Glutamatergic neuron (in vitro differentiated cells): ENCODE measurements around the gene BBS1. TPM values are rescaled to one million over a fixed set of nuclear protein-coding genes. Genes with fewer than 3 reads are reported as not detected.

Source experiments
- DNase-seq: peaks from one replicate; pipeline ENCODE4 v3.0.0; 2022
- H3K27ac Mint-ChIP-seq: one replicate; pipeline ENCODE4 v1.8.0; 2020; ENCODE audit warnings: mild to moderate bottlenecking, mixed read lengths, inconsistent platforms; ENCODE audit not compliant: unreplicated experiment
- H3K27me3 Mint-ChIP-seq: one replicate; pipeline ENCODE4 v1.8.0; 2020; ENCODE audit warnings: mild to moderate bottlenecking, moderate library complexity, mixed read lengths, inconsistent platforms; ENCODE audit not compliant: unreplicated experiment
- H3K36me3 Mint-ChIP-seq: one replicate; pipeline ENCODE4 v1.8.0; 2020; ENCODE audit warnings: mild to moderate bottlenecking, mixed read lengths, inconsistent platforms; ENCODE audit not compliant: unreplicated experiment
- H3K4me1 Mint-ChIP-seq: one replicate; pipeline ENCODE4 v1.8.0; 2020; ENCODE audit warnings: mild to moderate bottlenecking, low read depth, mixed read lengths, inconsistent platforms; ENCODE audit not compliant: unreplicated experiment
- H3K4me3 Mint-ChIP-seq: one replicate; pipeline ENCODE4 v1.8.0; 2020; ENCODE audit warnings: mild to moderate bottlenecking, mixed read lengths, inconsistent platforms; ENCODE audit not compliant: unreplicated experiment
- H3K9me3 Mint-ChIP-seq: one replicate; pipeline ENCODE4 v1.8.0; 2020; ENCODE audit warnings: mild to moderate bottlenecking, moderate library complexity, mixed read lengths, inconsistent platforms; ENCODE audit not compliant: unreplicated experiment
- CTCF ChIP-seq: fragments of 200-600 bp; sonication (generic); IDR thresholded peaks from one replicate; pipeline ENCODE4 v1.5.0; 2021; ENCODE audit not compliant: partially characterized antibody, unreplicated experiment
- total RNA-seq: library from RNA; stranded (reverse); fragmentation: NEBNext Ultra II Directional; extraction: Animal tissue kit (Norgen Biotek cat#: 25700); gene quantifications from one replicate; pipeline ENCODE4 v1.2.1, GENCODE V29; 2021; ENCODE audit not compliant: unreplicated experiment

BBS1 gene
- total RNA-seq, 1 donor from 2014 or later: 37.3 TPM

- Mint-ChIP-seq H3K36me3 (peaks cover 4% of the 10 kb centered on the region), H3K4me3 (no peak overlapping the region), H3K27me3 (no peaks in the 10 kb centered on the region), H3K27ac (no peak overlapping the region), H3K9me3 (no peaks in the 10 kb centered on the region), H3K4me1 (peaks cover 1% of the 10 kb centered on the region)
- DNase-seq: no peak
- peak; percentile 22 for TF ChIP-seq CTCF
Observed at GRCh38 chr11:66495401-66495854, 15.0 kb upstream of the BBS1 start.

- Mint-ChIP-seq H3K36me3 (peaks cover 4% of the 10 kb centered on the region), H3K27ac (no peak overlapping the region)
Observed at GRCh38 chr11:66497206-66497605, 13.2 kb upstream of the BBS1 start.

GRCh38 chr11:66498506-66498905, 11.9 kb upstream of the BBS1 start:
- H3K4me3 Mint-ChIP-seq: no peak overlapping the region

More at GRCh38 chr11:66497206-66497605, 13.2 kb upstream of the BBS1 start:
- Mint-ChIP-seq H3K4me1 (peaks cover 1% of the 10 kb centered on the region), H3K9me3 (no peaks in the 10 kb centered on the region), H3K4me3 (no peak overlapping the region), H3K27me3 (no peaks in the 10 kb centered on the region)
- DNase-seq: no peak
- no peak for TF ChIP-seq CTCF

GRCh38 chr11:66505276-66505816, 5.1 kb upstream of the BBS1 start:
- Mint-ChIP-seq H3K4me3 (no peak overlapping the region), H3K36me3 (no peaks in the 10 kb centered on the region), H3K9me3 (no peaks in the 10 kb centered on the region), H3K27me3 (no peaks in the 10 kb centered on the region), H3K4me1 (no peaks in the 10 kb centered on the region), H3K27ac (no peak overlapping the region)
- DNase-seq: no peak
- no peak for TF ChIP-seq CTCF

More at GRCh38 chr11:66498506-66498905, 11.9 kb upstream of the BBS1 start:
- Mint-ChIP-seq H3K4me1 (no peaks in the 10 kb centered on the region), H3K9me3 (no peaks in the 10 kb centered on the region), H3K36me3 (no peaks in the 10 kb centered on the region), H3K27me3 (no peaks in the 10 kb centered on the region), H3K27ac (no peak overlapping the region)
- DNase-seq: no peak
- TF ChIP-seq CTCF: no peak

GRCh38 chr11:66509131-66509561, 1.3 kb upstream of the BBS1 start:
- no peak for DNase-seq
- Mint-ChIP-seq H3K27me3 (peaks cover 7% of the 10 kb centered on the region), H3K9me3 (no peaks in the 10 kb centered on the region), H3K36me3 (no peaks in the 10 kb centered on the region), H3K4me1 (peaks cover 7% of the 10 kb centered on the region), H3K4me3 (no peak overlapping the region), H3K27ac (no peak overlapping the region)
- no peak for TF ChIP-seq CTCF
